ENCODE measurements around the gene ANO3. TPM values are rescaled to one million over a fixed set of nuclear protein-coding genes. Genes with fewer than 3 reads are reported as not detected.
"Not testable (repeated sequence)": the region's sequence is repeated elsewhere in the genome, so short reads cannot be mapped to it uniquely, and the experiment has no call there.

ANO3 gene
- total RNA-seq, result not detected

GRCh38 chr11:26331911-26332571 is at the start of gene ANO3:
TSS of gene ANO3 (plus strand) at chr11:26332130. CDS start at chr11:26332276, 146 bp downstream.
- Mint-ChIP-seq H3K27ac (no peak within 1 kb of the TSS), H3K27me3 (peaks cover 25% of the 10 kb centered on the region)
- DNase-seq, result peak; percentile 21

GRCh38 chr11:26283852-26284408 is 48.0 kb upstream of the ANO3 start:
- Mint-ChIP-seq H3K4me1 (peaks cover 4% of the 10 kb centered on the region), H3K27me3 (peaks cover 16% of the 10 kb centered on the region), H3K4me3 (no peak overlapping the region), H3K36me3 (no peaks in the 10 kb centered on the region), H3K9me3 (no peaks in the 10 kb centered on the region), H3K27ac (no peak overlapping the region)
- DNase-seq, result no peak

More at GRCh38 chr11:26331911-26332571, at the start of gene ANO3:
- Mint-ChIP-seq H3K4me3 (no peak within 1 kb of the TSS), H3K36me3 (no peaks in the 10 kb centered on the region), H3K9me3 (peaks cover 4% of the 10 kb centered on the region), H3K4me1 (peaks cover 2% of the 10 kb centered on the region)

GRCh38 chr11:26285608-26286007 is 46.3 kb upstream of the ANO3 start:
- Mint-ChIP-seq H3K9me3 (no peaks in the 10 kb centered on the region), H3K27ac (no peak overlapping the region), H3K27me3 (peaks cover 16% of the 10 kb centered on the region), H3K4me1 (peaks cover 4% of the 10 kb centered on the region), H3K4me3 (no peak overlapping the region), H3K36me3 (no peaks in the 10 kb centered on the region)
- DNase-seq, result no peak

- no peaks in the 10 kb centered on the region for H3K9me3 Mint-ChIP-seq
- no peak overlapping the region for H3K4me3 Mint-ChIP-seq
- no peak for DNase-seq
- peaks cover 4% of the 10 kb centered on the region for H3K4me1 Mint-ChIP-seq
- H3K27ac Mint-ChIP-seq, result no peak overlapping the region
- peaks cover 16% of the 10 kb centered on the region for H3K27me3 Mint-ChIP-seq
- H3K36me3 Mint-ChIP-seq, result no peaks in the 10 kb centered on the region
Observed at GRCh38 chr11:26286472-26287066, 45.4 kb upstream of the ANO3 start.

- no peak overlapping the region for H3K27ac Mint-ChIP-seq
- no peaks in the 10 kb centered on the region for H3K9me3 Mint-ChIP-seq
- DNase-seq, result no peak
- peaks cover 16% of the 10 kb centered on the region for H3K27me3 Mint-ChIP-seq
- H3K4me1 Mint-ChIP-seq, result peaks cover 4% of the 10 kb centered on the region
- no peak overlapping the region for H3K4me3 Mint-ChIP-seq
- no peaks in the 10 kb centered on the region for H3K36me3 Mint-ChIP-seq
Observed at GRCh38 chr11:26287067-26287518, 44.8 kb upstream of the ANO3 start.

GRCh38 chr11:26297189-26297975 is 34.5 kb upstream of the ANO3 start:
- no peak overlapping the region for H3K4me3 Mint-ChIP-seq
- peaks cover 5% of the 10 kb centered on the region for H3K27me3 Mint-ChIP-seq
- no peaks in the 10 kb centered on the region for H3K36me3 Mint-ChIP-seq
- no peaks in the 10 kb centered on the region for H3K4me1 Mint-ChIP-seq
- H3K27ac Mint-ChIP-seq, result no peak overlapping the region
- no peaks in the 10 kb centered on the region for H3K9me3 Mint-ChIP-seq
- DNase-seq, result no peak

- not testable (repeated sequence) for DNase-seq, H3K36me3 Mint-ChIP-seq, H3K4me1 Mint-ChIP-seq, H3K9me3 Mint-ChIP-seq, H3K27ac Mint-ChIP-seq, H3K27me3 Mint-ChIP-seq, H3K4me3 Mint-ChIP-seq
Observed at GRCh38 chr11:26316372-26316771, 15.6 kb upstream of the ANO3 start.

- no peak overlapping the region for H3K27ac Mint-ChIP-seq
- no peaks in the 10 kb centered on the region for H3K36me3 Mint-ChIP-seq
- no peaks in the 10 kb centered on the region for H3K4me1 Mint-ChIP-seq
- H3K4me3 Mint-ChIP-seq, result no peak overlapping the region
- H3K9me3 Mint-ChIP-seq, result no peaks in the 10 kb centered on the region
- no peak for DNase-seq
- no peaks in the 10 kb centered on the region for H3K27me3 Mint-ChIP-seq
Observed at GRCh38 chr11:26319906-26320305, 12.0 kb upstream of the ANO3 start.

GRCh38 chr11:26321516-26321915 is 10.4 kb upstream of the ANO3 start:
- Mint-ChIP-seq H3K27me3 (no peaks in the 10 kb centered on the region), H3K27ac (no peak overlapping the region), H3K9me3 (no peaks in the 10 kb centered on the region), H3K4me1 (no peaks in the 10 kb centered on the region), H3K36me3 (no peaks in the 10 kb centered on the region), H3K4me3 (no peak overlapping the region)
- DNase-seq, result no peak

- no peaks in the 10 kb centered on the region for H3K36me3 Mint-ChIP-seq
- DNase-seq, result no peak
- no peak overlapping the region for H3K4me3 Mint-ChIP-seq
- no peaks in the 10 kb centered on the region for H3K9me3 Mint-ChIP-seq
- no peaks in the 10 kb centered on the region for H3K27me3 Mint-ChIP-seq
- H3K4me1 Mint-ChIP-seq, result no peaks in the 10 kb centered on the region
- no peak overlapping the region for H3K27ac Mint-ChIP-seq
Observed at GRCh38 chr11:26322335-26323067, 9.4 kb upstream of the ANO3 start.

GRCh38 chr11:26323837-26324236 is 8.1 kb upstream of the ANO3 start:
- H3K4me1 Mint-ChIP-seq, result no peaks in the 10 kb centered on the region
- H3K9me3 Mint-ChIP-seq, result no peaks in the 10 kb centered on the region
- no peaks in the 10 kb centered on the region for H3K36me3 Mint-ChIP-seq
- no peak overlapping the region for H3K4me3 Mint-ChIP-seq
- no peaks in the 10 kb centered on the region for H3K27me3 Mint-ChIP-seq
- no peak overlapping the region for H3K27ac Mint-ChIP-seq
- DNase-seq, result no peak

- H3K27me3 Mint-ChIP-seq, result no peaks in the 10 kb centered on the region
- DNase-seq, result no peak
- H3K4me3 Mint-ChIP-seq, result no peak overlapping the region
- no peaks in the 10 kb centered on the region for H3K36me3 Mint-ChIP-seq
- no peaks in the 10 kb centered on the region for H3K9me3 Mint-ChIP-seq
- no peaks in the 10 kb centered on the region for H3K4me1 Mint-ChIP-seq
- H3K27ac Mint-ChIP-seq, result no peak overlapping the region
Observed at GRCh38 chr11:26324270-26324669, 7.7 kb upstream of the ANO3 start.

GRCh38 chr11:26326793-26327400 is 5.0 kb upstream of the ANO3 start:
- no peaks in the 10 kb centered on the region for H3K4me1 Mint-ChIP-seq
- H3K4me3 Mint-ChIP-seq, result no peak overlapping the region
- H3K36me3 Mint-ChIP-seq, result no peaks in the 10 kb centered on the region
- H3K27me3 Mint-ChIP-seq, result peaks cover 11% of the 10 kb centered on the region
- no peak for DNase-seq
- peaks cover 2% of the 10 kb centered on the region for H3K9me3 Mint-ChIP-seq
- H3K27ac Mint-ChIP-seq, result no peak overlapping the region

GRCh38 chr11:26329206-26329605 is 2.7 kb upstream of the ANO3 start:
- Mint-ChIP-seq H3K27me3 (peaks cover 25% of the 10 kb centered on the region), H3K9me3 (peaks cover 4% of the 10 kb centered on the region), H3K36me3 (no peaks in the 10 kb centered on the region)

More at GRCh38 chr11:26329206-26329605, 2.7 kb upstream of the ANO3 start:
- H3K4me3 Mint-ChIP-seq, result no peak overlapping the region
- H3K4me1 Mint-ChIP-seq, result peaks cover 2% of the 10 kb centered on the region
- DNase-seq, result no peak
- H3K27ac Mint-ChIP-seq, result no peak overlapping the region
